Esophagus muscularis mucosa (tissue), 4 donors: Measurements from ENCODE around the gene CD74.

Experiments used
- EP300 ChIP-seq: sonication (generic); formaldehyde crosslinking; IDR thresholded peaks from one replicate; pipeline ENCODE4 v1.6.1; 2017; ENCODE audit warnings: antibody characterized with exemption
- POLR2A ChIP-seq: fragments of 450-650 bp; IDR thresholded peaks from one replicate; pipeline ENCODE4 v1.6.1; 2017; ENCODE audit warnings: antibody characterized with exemption, moderate library complexity, mild to moderate bottlenecking, low read depth
- POLR2AphosphoS5 ChIP-seq, 2 donors: sonication (generic); formaldehyde crosslinking; IDR thresholded peaks; one replicate each; pipeline ENCODE4 v1.6.1; 2017; ENCODE audit warnings: antibody characterized with exemption in 2 of 2
- TF ChIP-seq, protein P1 (sequence below), 3 experiments: fragments of 200-600 bp in 2 of 3; fragments of 450-650 bp in 1 of 3; sonication (generic) in 2 of 3; IDR thresholded peaks; one replicate each; pipeline ENCODE4 v1.5.1; 2017 to 2019; ENCODE audit warnings: antibody characterized with exemption in 3 of 3, mild to moderate bottlenecking in 2 of 3, moderate library complexity in 1 of 3

DNA sequence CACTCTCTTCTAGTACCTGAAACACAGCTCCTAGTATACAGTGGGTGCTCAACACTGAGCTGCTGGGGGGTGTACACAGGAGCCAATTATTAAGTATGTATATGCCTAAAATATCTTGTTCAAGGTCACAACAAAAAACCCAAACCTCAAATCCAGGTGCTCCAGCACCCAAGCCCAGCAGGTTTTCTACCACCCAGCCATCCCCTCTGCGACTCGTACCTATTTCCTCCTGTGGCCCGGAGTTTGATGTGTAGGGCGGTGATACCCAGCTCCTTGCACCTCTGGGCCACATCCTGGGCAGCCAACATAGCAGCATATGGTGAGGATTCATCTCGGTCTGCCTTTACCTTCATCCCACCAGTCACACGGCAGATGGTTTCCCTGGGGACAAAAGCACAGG lies 33.9 kb upstream of the CD74 start:
- TF ChIP-seq POLR2A (no peak), POLR2AphosphoS5 (IDR thresholded peaks at IDR 0.05) (no peak), EP300 (no peak)
- TF ChIP-seq, protein P1, sequence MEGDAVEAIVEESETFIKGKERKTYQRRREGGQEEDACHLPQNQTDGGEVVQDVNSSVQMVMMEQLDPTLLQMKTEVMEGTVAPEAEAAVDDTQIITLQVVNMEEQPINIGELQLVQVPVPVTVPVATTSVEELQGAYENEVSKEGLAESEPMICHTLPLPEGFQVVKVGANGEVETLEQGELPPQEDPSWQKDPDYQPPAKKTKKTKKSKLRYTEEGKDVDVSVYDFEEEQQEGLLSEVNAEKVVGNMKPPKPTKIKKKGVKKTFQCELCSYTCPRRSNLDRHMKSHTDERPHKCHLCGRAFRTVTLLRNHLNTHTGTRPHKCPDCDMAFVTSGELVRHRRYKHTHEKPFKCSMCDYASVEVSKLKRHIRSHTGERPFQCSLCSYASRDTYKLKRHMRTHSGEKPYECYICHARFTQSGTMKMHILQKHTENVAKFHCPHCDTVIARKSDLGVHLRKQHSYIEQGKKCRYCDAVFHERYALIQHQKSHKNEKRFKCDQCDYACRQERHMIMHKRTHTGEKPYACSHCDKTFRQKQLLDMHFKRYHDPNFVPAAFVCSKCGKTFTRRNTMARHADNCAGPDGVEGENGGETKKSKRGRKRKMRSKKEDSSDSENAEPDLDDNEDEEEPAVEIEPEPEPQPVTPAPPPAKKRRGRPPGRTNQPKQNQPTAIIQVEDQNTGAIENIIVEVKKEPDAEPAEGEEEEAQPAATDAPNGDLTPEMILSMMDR (IDR thresholded peaks at IDR 0.05) = no peak
